ENCODE results near the gene MXI1.
A peak's percentile ranks its signal among the peaks of the same experiment; 100 is the strongest.

MXI1 gene

GRCh38 chr10:110305767-110306451, 98.5 kb downstream of the MXI1 start:
- Histone ChIP-seq H3K27me3 (no peaks in the 10 kb centered on the region), H3K9me3 (no peaks in the 10 kb centered on the region), H3K4me3 (ENCODE audit: low read depth, low read length) (peak overlapping the region; percentile 94), H3K36me3 (peaks cover 28% of the 10 kb centered on the region), H3K4me1 (no peaks in the 10 kb centered on the region)
- peak; percentile 66 for TF ChIP-seq CTCF (IDR thresholded peaks at IDR 0.05; ENCODE audit: low read depth, low read length)
- peak; percentile 40 for DNase-seq

- DNase-seq, result no peak
- Histone ChIP-seq H3K36me3 (peaks cover 23% of the 10 kb centered on the region), H3K4me3 (ENCODE audit: low read depth, low read length) (peak overlapping the region; percentile 94), H3K4me1 (no peaks in the 10 kb centered on the region), H3K9me3 (no peaks in the 10 kb centered on the region), H3K27me3 (no peaks in the 10 kb centered on the region)
- no peak for TF ChIP-seq CTCF (IDR thresholded peaks at IDR 0.05; ENCODE audit: low read depth, low read length)
Observed at GRCh38 chr10:110306452-110306768, 99.0 kb downstream of the MXI1 start.

- no peak for DNase-seq
- Histone ChIP-seq H3K27me3 (no peaks in the 10 kb centered on the region), H3K9me3 (no peaks in the 10 kb centered on the region), H3K4me1 (no peaks in the 10 kb centered on the region), H3K4me3 (ENCODE audit: low read depth, low read length) (no peak overlapping the region), H3K36me3 (peaks cover 9% of the 10 kb centered on the region)
- no peak for TF ChIP-seq CTCF (IDR thresholded peaks at IDR 0.05; ENCODE audit: low read depth, low read length)
Observed at GRCh38 chr10:110307805-110308204, 100.4 kb downstream of the MXI1 start.

GRCh38 chr10:110310741-110311140, 103.3 kb downstream of the MXI1 start:
- DNase-seq, result no peak
- Histone ChIP-seq H3K36me3 (no peaks in the 10 kb centered on the region), H3K4me1 (no peaks in the 10 kb centered on the region), H3K4me3 (ENCODE audit: low read depth, low read length) (no peak overlapping the region), H3K27me3 (no peaks in the 10 kb centered on the region), H3K9me3 (no peaks in the 10 kb centered on the region)
- TF ChIP-seq CTCF (IDR thresholded peaks at IDR 0.05; ENCODE audit: low read depth, low read length), result no peak

GRCh38 chr10:110311357-110311949, 104.0 kb downstream of the MXI1 start:
- no peaks in the 10 kb centered on the region for H3K36me3 ChIP-seq
- DNase-seq, result peak; percentile 70

More at GRCh38 chr10:110311357-110311949, 104.0 kb downstream of the MXI1 start:
- H3K9me3 ChIP-seq, result no peaks in the 10 kb centered on the region
- peak; percentile 70 for TF ChIP-seq CTCF (IDR thresholded peaks at IDR 0.05; ENCODE audit: low read depth, low read length)
- no peaks in the 10 kb centered on the region for H3K27me3 ChIP-seq
- H3K4me1 ChIP-seq, result no peaks in the 10 kb centered on the region
- H3K4me3 ChIP-seq (ENCODE audit: low read depth, low read length), result no peak overlapping the region

Measured in BE2C (cell line).